Measurements from ENCODE around the gene ADAT3. TPM values are rescaled to one million over a fixed set of nuclear protein-coding genes. Genes with fewer than 3 reads are reported as not detected.

The ADAT3 gene
- total RNA-seq, 1 experiment from 2014 or later, result 12.6 TPM

DNA sequence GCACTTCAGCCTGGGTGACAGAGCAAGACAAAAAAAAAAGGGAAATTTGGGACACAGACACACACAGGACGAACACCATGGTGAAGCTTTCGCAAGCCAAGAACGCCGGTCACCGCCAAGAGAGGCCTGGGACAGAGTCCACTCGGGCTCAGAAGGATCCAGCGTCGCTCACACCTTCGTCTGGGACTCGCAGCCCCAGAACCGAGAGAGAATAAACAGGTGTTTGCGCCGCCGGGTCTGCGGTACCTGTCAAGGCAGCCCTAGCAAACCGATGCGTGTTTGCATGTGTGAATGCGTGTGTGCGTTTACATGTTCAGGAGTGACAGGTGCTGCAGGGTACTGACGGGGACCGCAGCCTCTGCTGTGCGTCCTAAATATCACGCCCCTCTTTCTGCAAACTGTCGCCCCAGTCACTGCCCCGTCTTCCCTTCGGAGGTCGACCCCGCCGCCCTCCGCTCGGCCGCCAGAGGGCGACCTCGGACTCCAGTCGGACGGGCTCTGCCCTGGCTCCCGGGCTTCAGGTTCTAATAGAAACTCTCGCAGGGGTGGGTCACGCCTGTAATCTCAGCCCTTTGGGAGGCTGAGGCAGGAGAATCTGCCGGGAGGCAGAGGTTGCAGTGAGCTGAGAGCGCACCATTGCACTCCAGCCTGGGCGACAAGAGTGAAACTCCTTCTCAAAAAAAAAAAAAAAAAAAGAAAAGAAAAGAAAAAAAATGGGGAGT lies 24.0 kb downstream of the ADAT3 start:
- Mint-ChIP-seq H3K4me3 (ENCODE audit: unreplicated experiment) (peak overlapping the region; percentile 80), H3K27me3 (ENCODE audit: insufficient read depth, unreplicated experiment) (no peaks in the 10 kb centered on the region), H3K9me3 (ENCODE audit: unreplicated experiment) (no peaks in the 10 kb centered on the region), H3K27ac (ENCODE audit: unreplicated experiment) (peak overlapping the region; percentile 53), H3K36me3 (ENCODE audit: insufficient read depth, unreplicated experiment) (peaks cover 29% of the 10 kb centered on the region), H3K4me1 (ENCODE audit: low read depth, unreplicated experiment) (peaks cover 12% of the 10 kb centered on the region)
- peak; percentile 77 to 91 for DNase-seq
- peak overlapping the region; percentile 44 for H3K4me3 ChIP-seq (ENCODE audit: low read depth, low read length)
- H3K4me1 ChIP-seq, result peaks cover 5% of the 10 kb centered on the region; the same call in 1 of the 2 replicates
- ChIA-PET POLR2A (no interaction called here), CTCF (interaction anchor here (0.6 to 1.1 kb wide), 4 partner anchors 28 to 1803 kb away, joined by 3 read pairs; no protein-coding TSS in a partner anchor)
- TF ChIP-seq, protein P1, sequence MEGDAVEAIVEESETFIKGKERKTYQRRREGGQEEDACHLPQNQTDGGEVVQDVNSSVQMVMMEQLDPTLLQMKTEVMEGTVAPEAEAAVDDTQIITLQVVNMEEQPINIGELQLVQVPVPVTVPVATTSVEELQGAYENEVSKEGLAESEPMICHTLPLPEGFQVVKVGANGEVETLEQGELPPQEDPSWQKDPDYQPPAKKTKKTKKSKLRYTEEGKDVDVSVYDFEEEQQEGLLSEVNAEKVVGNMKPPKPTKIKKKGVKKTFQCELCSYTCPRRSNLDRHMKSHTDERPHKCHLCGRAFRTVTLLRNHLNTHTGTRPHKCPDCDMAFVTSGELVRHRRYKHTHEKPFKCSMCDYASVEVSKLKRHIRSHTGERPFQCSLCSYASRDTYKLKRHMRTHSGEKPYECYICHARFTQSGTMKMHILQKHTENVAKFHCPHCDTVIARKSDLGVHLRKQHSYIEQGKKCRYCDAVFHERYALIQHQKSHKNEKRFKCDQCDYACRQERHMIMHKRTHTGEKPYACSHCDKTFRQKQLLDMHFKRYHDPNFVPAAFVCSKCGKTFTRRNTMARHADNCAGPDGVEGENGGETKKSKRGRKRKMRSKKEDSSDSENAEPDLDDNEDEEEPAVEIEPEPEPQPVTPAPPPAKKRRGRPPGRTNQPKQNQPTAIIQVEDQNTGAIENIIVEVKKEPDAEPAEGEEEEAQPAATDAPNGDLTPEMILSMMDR (IDR thresholded peaks at IDR 0.05; ENCODE audit: insufficient read depth in 1 of 2, low read depth in 1 of 2, low read length in 1 of 2, severe bottlenecking in 1 of 2, unreplicated experiment in 1 of 2), result peak; percentile 83 to 94
- peaks cover 6% of the 10 kb centered on the region for H3K9me3 ChIP-seq
- no peaks in the 10 kb centered on the region for H3K27me3 ChIP-seq (replicated peaks; ENCODE audit: control insufficient read depth, insufficient read depth, low read length)
- no TSS peak for BruUV-seq (replicated peaks)
- no peaks in the 10 kb centered on the region for H3K36me3 ChIP-seq (ENCODE audit: control insufficient read depth, insufficient read depth, low read length)
- intact Hi-C loops (cut with micrococcal nuclease; ENCODE audit: unreplicated experiment), result loop anchor here (1.0 kb wide), 2 partner anchors 32 to 140 kb away; no protein-coding TSS in a partner anchor

DNA sequence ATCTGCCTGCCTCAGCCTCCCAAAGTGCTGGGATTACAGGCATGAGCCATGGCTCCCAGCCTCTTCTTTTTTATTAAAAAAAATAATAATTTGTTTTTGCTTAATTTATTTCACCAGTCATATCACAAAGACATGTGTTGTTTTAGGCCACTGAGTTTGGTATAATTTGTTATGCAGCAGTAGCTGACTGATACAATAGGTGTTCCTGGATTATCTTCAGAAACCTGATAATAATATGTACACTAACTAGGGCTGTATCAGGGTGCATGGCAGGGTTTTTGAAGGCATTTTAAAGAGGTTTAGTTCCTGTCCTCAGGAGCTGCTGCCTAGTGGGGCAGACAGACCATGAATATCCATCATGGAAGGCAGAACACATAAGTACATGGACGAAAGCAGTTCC lies 26.2 kb downstream of the ADAT3 start:
- Mint-ChIP-seq H3K36me3 (ENCODE audit: insufficient read depth, unreplicated experiment) (peaks cover 22% of the 10 kb centered on the region), H3K27ac (ENCODE audit: unreplicated experiment) (no peak overlapping the region), H3K27me3 (ENCODE audit: insufficient read depth, unreplicated experiment) (no peaks in the 10 kb centered on the region), H3K4me3 (ENCODE audit: unreplicated experiment) (no peak overlapping the region), H3K9me3 (ENCODE audit: unreplicated experiment) (no peaks in the 10 kb centered on the region), H3K4me1 (ENCODE audit: low read depth, unreplicated experiment) (peaks cover 12% of the 10 kb centered on the region)
- ChIA-PET POLR2A (no interaction called here), CTCF (no interaction called here)
- no peaks in the 10 kb centered on the region for H3K27me3 ChIP-seq (replicated peaks; ENCODE audit: control insufficient read depth, insufficient read depth, low read length)
- H3K4me3 ChIP-seq (ENCODE audit: low read depth, low read length), result no peak overlapping the region
- peaks cover 5% of the 10 kb centered on the region; the same call in 1 of the 2 replicates for H3K4me1 ChIP-seq
- no TSS peak for BruUV-seq (replicated peaks)
- intact Hi-C loops (cut with micrococcal nuclease; ENCODE audit: unreplicated experiment), result no loop called here
- DNase-seq, result no peak
- no peaks in the 10 kb centered on the region for H3K36me3 ChIP-seq (ENCODE audit: control insufficient read depth, insufficient read depth, low read length)
- TF ChIP-seq, protein P1 (IDR thresholded peaks at IDR 0.05; ENCODE audit: insufficient read depth in 1 of 2, low read depth in 1 of 2, low read length in 1 of 2, severe bottlenecking in 1 of 2, unreplicated experiment in 1 of 2), result no peak
- peaks cover 6% of the 10 kb centered on the region for H3K9me3 ChIP-seq

DNA sequence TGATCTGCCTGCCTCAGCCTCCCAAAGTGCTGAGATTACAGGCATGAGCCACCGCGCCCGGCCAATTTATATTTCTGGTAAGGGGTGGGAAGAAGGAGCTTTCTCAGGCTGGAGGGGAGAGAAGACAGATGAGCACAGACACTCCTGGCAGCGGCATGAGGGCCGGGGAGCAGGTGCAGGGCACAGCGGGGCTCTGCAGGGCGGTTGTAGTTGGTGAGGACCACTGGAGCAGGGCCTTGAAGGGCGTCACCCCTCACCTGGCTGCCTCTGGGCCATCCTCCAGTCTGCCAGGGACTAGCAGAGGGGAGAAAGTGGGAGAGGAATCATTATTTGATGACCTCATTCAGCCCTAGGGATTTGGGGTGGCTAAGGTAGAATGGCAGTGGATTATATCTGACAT lies 27.2 kb downstream of the ADAT3 start:
- H3K4me1 ChIP-seq, result peaks cover 5% of the 10 kb centered on the region; the same call in 1 of the 2 replicates
- H3K27me3 Mint-ChIP-seq (ENCODE audit: insufficient read depth, unreplicated experiment), result no peaks in the 10 kb centered on the region
- no peak for DNase-seq
- no peak overlapping the region for H3K4me3 Mint-ChIP-seq (ENCODE audit: unreplicated experiment)
- no peak overlapping the region for H3K27ac Mint-ChIP-seq (ENCODE audit: unreplicated experiment)
- no peaks in the 10 kb centered on the region for H3K27me3 ChIP-seq (replicated peaks; ENCODE audit: control insufficient read depth, insufficient read depth, low read length)
- intact Hi-C loops (cut with micrococcal nuclease; ENCODE audit: unreplicated experiment), result no loop called here
- TF ChIP-seq, protein P1 (IDR thresholded peaks at IDR 0.05; ENCODE audit: insufficient read depth in 1 of 2, low read depth in 1 of 2, low read length in 1 of 2, severe bottlenecking in 1 of 2, unreplicated experiment in 1 of 2), result no peak
- ChIA-PET POLR2A (no interaction called here), CTCF (no interaction called here)
- H3K9me3 ChIP-seq, result peaks cover 6% of the 10 kb centered on the region
- H3K9me3 Mint-ChIP-seq (ENCODE audit: unreplicated experiment), result no peaks in the 10 kb centered on the region
- H3K36me3 ChIP-seq (ENCODE audit: control insufficient read depth, insufficient read depth, low read length), result no peaks in the 10 kb centered on the region
- no TSS peak for BruUV-seq (replicated peaks)
- peaks cover 12% of the 10 kb centered on the region for H3K4me1 Mint-ChIP-seq (ENCODE audit: low read depth, unreplicated experiment)
- no peak overlapping the region for H3K4me3 ChIP-seq (ENCODE audit: low read depth, low read length)
- peaks cover 21% of the 10 kb centered on the region for H3K36me3 Mint-ChIP-seq (ENCODE audit: insufficient read depth, unreplicated experiment)

All from Caco-2 (cell line).